Activated naive CD4-positive, alpha-beta T cell treated with anti-CD3 and anti-CD28 coated beads, Interleukin-2, amount 10 ng/mL, durations not matched to agents 7 days and 5 days (primary cell): ENCODE measurements around the gene PRR7.
A peak's percentile ranks its signal among the peaks of the same experiment; 100 is the strongest.

Experiments
- CTCF ChIA-PET: fragments of 350-600 bp; sonication (Branson Sonifier 250); formaldehyde crosslinking; loops from one replicate; lab custom pipeline; 2021; ENCODE audit warnings: antibody characterized with exemption; lab: Charles Lee
- DNase-seq: peaks from one replicate; pipeline ENCODE4 v3.0.0-alpha.2; 2020
- H3K27ac Mint-ChIP-seq: one replicate; pipeline ENCODE4 v1.8.0; 2021; ENCODE audit warnings: mild to moderate bottlenecking, moderate library complexity, mixed read lengths
- H3K27me3 Mint-ChIP-seq: one replicate; pipeline ENCODE4 v1.8.0; 2021; ENCODE audit warnings: mild to moderate bottlenecking, mixed read lengths
- H3K36me3 Mint-ChIP-seq: one replicate; pipeline ENCODE4 v1.8.0; 2021; ENCODE audit warnings: mixed read lengths
- H3K4me1 Mint-ChIP-seq: one replicate; pipeline ENCODE4 v1.8.0; 2021; ENCODE audit warnings: mixed read lengths
- H3K4me3 Mint-ChIP-seq: one replicate; pipeline ENCODE4 v1.8.0; 2021; ENCODE audit warnings: mild to moderate bottlenecking, moderate library complexity, mixed read lengths
- H3K9me3 Mint-ChIP-seq: one replicate; pipeline ENCODE4 v1.8.0; 2021; ENCODE audit warnings: mixed read lengths

Gene PRR7

DNA sequence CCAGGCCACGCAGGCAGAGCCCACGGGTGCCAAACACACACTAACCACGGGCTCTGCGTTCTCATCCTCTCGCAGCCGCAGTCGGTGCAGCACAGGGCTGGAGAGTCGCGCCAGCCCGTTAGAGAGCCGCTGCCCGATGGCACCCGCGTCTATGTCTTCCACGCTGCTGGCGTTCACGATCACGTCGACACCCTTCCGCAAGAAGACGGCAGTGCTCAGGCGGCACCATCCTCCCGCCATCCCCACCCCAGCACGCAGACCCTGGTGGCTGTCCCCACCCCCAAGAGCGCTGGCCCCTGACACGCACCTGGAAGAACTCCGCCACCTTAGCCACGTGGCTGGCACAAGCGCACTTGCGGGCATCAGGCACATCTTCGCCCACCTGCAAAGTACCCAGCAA lies 20.8 kb downstream of the PRR7 start:
- peaks cover 48% of the 10 kb centered on the region for H3K27me3 Mint-ChIP-seq
- DNase-seq = no peak
- H3K4me3 Mint-ChIP-seq = no peak overlapping the region
- H3K36me3 Mint-ChIP-seq = no peaks in the 10 kb centered on the region
- H3K9me3 Mint-ChIP-seq = no peaks in the 10 kb centered on the region
- H3K4me1 Mint-ChIP-seq = peaks cover 18% of the 10 kb centered on the region
- no peak overlapping the region for H3K27ac Mint-ChIP-seq
- CTCF ChIA-PET = interaction anchor here (1.5 kb wide), 1 partner anchor 64 kb away, joined by 6 read pairs; no protein-coding TSS in a partner anchor

DNA sequence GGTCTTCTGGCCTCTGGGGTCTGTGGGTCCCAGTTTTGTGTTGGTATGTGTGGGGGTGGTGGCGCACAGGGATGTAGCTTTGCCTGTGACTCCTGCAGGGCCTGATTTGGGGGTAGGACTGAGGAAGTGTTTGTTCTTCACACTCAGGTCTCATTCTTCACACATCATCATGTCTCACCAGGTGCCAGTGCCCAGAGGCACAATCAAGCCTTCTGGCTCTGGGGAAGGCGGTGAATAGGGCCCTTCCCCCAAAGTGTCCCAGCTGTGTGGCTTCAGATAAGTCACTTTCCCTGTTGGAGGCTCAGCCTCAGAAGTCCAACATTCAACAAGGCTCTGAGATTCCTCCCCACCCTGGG lies 21.7 kb downstream of the PRR7 start:
- Mint-ChIP-seq H3K9me3 (no peaks in the 10 kb centered on the region), H3K36me3 (no peaks in the 10 kb centered on the region), H3K4me1 (peaks cover 16% of the 10 kb centered on the region), H3K4me3 (no peak overlapping the region), H3K27me3 (peaks cover 46% of the 10 kb centered on the region), H3K27ac (no peak overlapping the region)
- no peak for DNase-seq
- CTCF ChIA-PET = interaction anchor here (0.8 to 1.5 kb wide), 2 partner anchors 11 to 65 kb away, joined by 3 to 6 read pairs; no protein-coding TSS in a partner anchor

DNA sequence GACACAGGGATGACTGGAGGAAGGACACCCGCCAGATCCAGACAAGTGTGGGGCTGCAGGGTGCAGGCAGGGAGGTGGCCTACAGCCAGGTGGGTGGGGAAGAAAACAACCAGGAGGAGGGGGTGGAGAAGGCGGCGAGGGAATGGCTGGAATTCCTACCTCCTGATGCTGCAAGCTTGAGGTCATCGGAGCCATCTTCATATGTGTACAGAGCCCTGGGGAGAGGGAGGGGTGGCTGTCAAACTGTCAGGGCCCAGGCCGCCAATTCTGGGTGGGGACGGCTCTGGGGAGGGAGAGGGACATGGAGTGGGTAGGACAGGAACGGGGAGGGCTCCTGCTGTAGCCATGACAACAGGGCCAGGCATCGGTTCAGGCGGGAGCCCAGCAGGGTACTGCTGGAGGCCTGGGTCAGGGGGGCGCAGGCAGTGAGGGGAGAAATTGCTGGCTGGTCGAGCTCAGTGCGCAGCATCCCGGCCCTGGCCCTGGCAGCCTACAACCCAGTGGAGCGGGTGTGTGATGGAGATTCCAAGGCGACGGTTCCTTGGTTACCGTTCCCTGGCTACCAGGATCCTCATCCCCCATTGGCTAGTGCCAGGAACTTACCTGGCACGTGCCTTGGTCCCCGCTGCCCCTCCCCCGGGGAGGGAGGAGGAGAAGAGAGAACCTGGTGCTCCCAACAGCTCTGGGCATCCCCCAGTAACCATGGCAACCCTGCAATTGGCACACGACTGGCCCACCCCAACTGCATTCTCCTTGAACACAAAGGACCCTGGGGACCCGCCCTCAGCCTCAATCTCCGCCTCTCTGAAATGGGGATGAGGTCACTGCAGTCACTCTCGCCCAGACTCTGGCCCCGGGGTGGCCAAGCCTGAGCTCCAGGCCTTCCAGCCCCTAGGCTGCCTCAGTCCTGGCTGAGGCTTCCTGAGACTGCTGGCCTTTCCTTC lies 22.3 kb downstream of the PRR7 start:
- Mint-ChIP-seq H3K9me3 (no peaks in the 10 kb centered on the region), H3K27ac (no peak overlapping the region), H3K27me3 (peaks cover 50% of the 10 kb centered on the region), H3K36me3 (no peaks in the 10 kb centered on the region), H3K4me1 (peaks cover 18% of the 10 kb centered on the region), H3K4me3 (no peak overlapping the region)
- DNase-seq = no peak
- CTCF ChIA-PET = interaction anchor here (0.7 to 1.5 kb wide), 3 partner anchors 11 to 66 kb away, joined by 3 to 6 read pairs (median 4); no protein-coding TSS in a partner anchor

DNA sequence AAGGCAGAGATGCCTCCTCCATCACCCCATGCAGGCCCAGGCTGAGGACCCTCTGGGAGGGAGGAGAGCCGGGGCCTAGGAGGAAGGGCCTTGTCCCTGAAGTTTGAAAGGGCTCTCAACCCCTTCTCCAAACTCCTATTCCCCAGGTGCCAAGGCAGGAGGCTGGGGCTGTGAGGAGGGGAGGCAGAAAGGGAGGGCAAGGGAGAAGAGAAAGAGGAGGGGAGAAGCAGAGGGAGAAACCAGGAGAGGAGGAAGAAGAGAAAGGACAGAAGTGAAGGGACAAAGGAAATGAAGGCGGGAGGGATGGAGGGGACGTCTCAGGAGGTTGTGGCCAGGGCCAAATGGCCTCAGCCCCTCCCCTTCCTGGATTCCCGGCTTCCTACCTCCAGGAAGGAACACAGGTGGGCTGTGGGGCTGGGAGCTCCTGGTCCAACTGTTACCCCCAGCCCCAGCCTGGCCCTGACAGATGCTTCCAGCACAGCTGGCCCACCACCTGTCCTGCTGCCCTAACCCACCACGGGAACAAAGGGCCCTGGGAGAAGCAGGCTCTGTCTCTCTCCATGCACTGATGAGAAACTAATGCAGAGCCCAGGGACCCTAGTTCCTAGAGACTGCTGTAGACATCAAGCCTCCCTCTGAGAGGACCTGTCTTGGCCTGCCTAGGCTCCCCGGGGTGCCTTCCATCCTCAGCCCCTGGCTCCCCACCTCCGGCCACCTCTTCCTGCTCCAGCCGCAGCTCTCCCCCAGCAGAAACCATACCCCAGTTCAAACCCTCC lies 23.3 kb downstream of the PRR7 start:
- H3K27ac Mint-ChIP-seq = no peak overlapping the region
- no peak overlapping the region for H3K4me3 Mint-ChIP-seq
- CTCF ChIA-PET = interaction anchor here (0.6 to 1.2 kb wide), 2 partner anchors 25 to 66 kb away, joined by 3 read pairs; no protein-coding TSS in a partner anchor
- H3K27me3 Mint-ChIP-seq = peaks cover 59% of the 10 kb centered on the region
- no peaks in the 10 kb centered on the region for H3K9me3 Mint-ChIP-seq
- H3K36me3 Mint-ChIP-seq = no peaks in the 10 kb centered on the region
- DNase-seq = no peak
- peaks cover 25% of the 10 kb centered on the region for H3K4me1 Mint-ChIP-seq

DNA sequence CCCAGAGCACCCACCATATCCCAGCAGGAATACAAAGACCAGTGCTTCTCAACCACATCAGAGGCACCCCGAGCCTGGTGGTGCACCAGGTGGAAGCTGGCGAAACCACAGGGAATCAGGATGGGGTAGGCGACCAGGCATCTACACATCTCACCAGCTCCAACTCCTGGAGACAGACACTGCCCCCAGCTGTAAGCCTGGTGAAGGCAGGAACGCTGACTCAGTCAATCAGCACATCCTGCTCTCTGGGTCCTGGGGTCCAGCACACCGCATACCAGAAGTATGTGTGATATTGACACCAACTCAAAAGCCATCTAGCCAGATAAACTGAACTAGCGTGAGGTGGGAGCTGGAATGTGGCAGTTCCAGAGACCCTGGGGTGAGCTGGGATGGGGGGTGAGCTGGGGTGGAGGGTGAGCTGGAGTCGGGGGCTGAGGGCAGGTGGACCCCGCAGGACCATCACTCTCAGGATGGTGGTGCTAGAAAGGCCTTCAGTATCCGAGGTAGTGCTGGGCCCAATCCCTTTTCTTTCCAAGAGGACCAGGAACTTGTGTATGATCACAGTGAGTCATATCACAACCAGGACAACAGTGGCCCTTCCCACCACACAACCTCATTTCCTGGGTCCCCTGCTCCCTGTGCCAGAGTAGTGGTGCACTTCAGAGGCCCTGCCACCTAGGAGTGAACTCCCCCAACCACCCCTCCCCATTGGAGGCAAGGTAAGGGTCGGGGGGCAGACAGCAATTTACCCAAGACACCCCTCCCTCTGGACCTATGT lies 24.3 kb downstream of the PRR7 start:
- no peak overlapping the region for H3K27ac Mint-ChIP-seq
- H3K4me3 Mint-ChIP-seq = no peak overlapping the region
- H3K27me3 Mint-ChIP-seq = peaks cover 70% of the 10 kb centered on the region
- DNase-seq = no peak
- CTCF ChIA-PET = interaction anchor here (1.0 to 2.0 kb wide), 4 partner anchors 14 to 67 kb away, joined by 3 to 8 read pairs (median 4); no protein-coding TSS in a partner anchor
- peaks cover 33% of the 10 kb centered on the region for H3K4me1 Mint-ChIP-seq
- H3K36me3 Mint-ChIP-seq = no peaks in the 10 kb centered on the region
- no peaks in the 10 kb centered on the region for H3K9me3 Mint-ChIP-seq

DNA sequence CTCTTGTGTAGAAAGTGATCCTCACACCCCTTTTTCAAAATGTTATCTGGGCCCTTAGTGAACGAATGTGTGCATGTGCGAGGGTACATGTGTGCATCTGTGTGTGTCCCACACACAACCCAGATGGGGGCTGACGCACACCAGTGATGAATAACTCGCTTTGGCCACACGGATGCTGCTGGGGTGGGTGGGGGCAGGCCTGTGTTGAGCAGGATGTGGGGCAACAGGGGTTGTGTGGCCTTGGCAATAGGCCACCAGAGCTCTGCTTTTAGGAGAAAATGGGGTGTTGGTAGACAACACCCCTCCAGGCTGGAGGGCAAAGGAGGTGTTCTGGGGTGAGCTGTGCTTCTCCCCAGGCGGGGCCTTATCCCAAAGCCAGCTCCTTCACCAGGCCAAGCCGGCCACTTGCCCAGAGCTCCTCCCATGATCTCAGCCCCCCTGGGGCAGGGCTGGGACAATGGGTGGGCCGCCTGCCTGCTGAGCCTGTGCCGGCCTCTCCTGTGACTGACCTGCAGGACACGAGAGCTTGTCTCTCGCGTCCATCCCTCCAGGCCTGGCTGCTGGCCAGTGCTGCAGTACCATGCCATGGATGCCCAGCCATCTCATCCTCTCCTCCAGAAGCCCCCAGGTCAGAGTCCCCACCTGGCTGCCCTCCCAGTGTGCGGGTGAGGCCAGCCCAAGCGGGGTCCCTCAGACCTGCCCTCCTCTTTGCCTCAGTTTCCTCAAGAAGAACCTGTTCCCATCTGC lies 25.2 kb downstream of the PRR7 start:
- Mint-ChIP-seq H3K4me3 (peak overlapping the region; percentile 3), H3K4me1 (peaks cover 37% of the 10 kb centered on the region), H3K27ac (no peak overlapping the region), H3K27me3 (peaks cover 72% of the 10 kb centered on the region), H3K9me3 (no peaks in the 10 kb centered on the region), H3K36me3 (no peaks in the 10 kb centered on the region)
- no peak for DNase-seq
- CTCF ChIA-PET = interaction anchor here (0.7 to 2.0 kb wide), 5 partner anchors 15 to 195 kb away, joined by 3 to 8 read pairs (median 4); no protein-coding TSS in a partner anchor

DNA sequence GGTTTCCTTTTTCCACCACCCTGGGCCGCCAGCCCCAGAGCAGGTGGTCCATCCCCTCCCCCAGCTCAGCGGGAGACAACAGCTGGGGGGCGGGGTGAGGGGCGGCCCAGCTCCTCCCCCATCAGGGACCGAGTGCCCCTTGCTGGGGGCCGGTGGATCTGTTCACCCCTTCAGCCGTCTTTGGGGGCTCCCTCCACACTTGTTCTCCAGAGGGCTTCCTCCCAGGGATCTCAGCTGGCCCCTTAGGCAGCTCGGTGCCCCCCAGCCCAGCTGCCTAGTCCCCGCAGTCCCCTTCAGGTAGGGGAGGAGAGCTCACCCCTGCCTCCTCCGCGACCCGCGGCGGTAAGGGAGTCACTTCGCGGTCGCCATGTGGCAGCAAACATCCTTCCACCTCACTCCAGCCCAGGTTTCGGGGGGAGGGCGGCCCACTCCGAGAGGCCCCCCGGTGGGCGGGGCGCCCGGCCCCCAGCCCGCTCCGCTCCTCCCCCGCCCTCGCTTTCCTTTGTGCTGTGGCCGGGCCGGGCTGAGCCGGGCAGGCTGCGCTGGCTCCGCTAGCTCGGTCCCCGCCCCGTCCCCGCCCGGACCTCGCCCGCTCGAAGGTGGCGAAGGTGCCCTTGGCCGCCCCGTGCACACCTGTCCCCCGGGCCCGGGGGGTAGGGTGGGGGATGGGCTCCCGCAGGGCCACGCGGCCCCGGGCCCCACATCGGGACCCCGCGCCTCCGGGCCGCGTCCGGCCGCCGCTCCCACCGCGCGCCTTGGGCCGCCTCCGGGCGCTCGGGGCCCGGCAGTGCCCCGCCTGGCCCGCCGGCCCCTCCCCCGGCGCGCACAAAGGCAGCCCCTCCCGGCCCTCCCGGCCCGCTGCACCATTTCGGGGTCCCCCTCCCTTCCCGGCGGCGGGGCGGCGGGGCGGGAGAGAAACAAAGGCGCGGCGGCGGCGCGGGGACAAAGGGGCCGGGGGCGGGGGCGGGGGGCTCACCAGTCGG lies 26.1 kb downstream of the PRR7 start:
- Mint-ChIP-seq H3K4me1 (peaks cover 39% of the 10 kb centered on the region), H3K27ac (no peak overlapping the region), H3K9me3 (no peaks in the 10 kb centered on the region), H3K27me3 (peaks cover 64% of the 10 kb centered on the region), H3K36me3 (no peaks in the 10 kb centered on the region), H3K4me3 (peak overlapping the region; percentile 62)
- peak; percentile 69 for DNase-seq
- CTCF ChIA-PET = interaction anchor here (0.6 to 2.0 kb wide), 4 partner anchors 28 to 196 kb away, joined by 3 to 8 read pairs (median 3); no protein-coding TSS in a partner anchor

DNA sequence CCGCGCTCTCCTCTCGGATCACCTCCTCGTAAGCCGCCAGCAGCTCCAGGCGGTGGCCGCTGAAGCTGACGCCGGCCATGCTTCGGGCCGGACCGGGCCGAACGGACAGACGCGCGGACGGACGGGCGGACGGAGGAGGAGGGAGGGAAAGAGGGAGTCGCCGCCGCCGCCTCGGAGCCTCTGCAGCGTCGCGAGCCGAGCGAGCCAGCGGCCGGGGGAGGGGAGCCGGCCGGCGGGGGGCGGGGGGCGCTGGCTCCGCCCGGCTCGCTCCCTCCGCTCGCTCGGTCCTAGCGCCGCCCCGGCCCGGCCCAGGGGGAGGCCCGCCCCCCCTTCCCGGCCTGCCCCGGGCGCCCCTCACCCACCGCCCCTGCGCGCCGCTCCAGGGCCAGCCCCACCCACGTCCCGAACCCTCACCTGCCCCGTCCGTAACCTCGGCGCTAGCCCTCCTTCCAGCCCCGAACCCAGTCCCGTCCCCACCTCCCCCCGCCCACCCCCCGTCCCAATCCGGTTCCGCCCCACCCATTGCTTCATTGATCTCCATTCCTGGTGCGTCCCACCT lies 26.9 kb downstream of the PRR7 start, which contains the start of gene DBN1:
DBN1 (minus strand) TSS at position 192 of the 559 bp plus-strand sequence; CDS start at position 79, 113 bp downstream.
- H3K4me1 Mint-ChIP-seq = peaks cover 46% of the 10 kb centered on the region
- DNase-seq = peak; percentile 42
- CTCF ChIA-PET = interaction anchor here (0.6 to 2.0 kb wide), 3 partner anchors 27 to 69 kb away, joined by 3 to 8 read pairs (median 3); no protein-coding TSS in a partner anchor

DNA sequence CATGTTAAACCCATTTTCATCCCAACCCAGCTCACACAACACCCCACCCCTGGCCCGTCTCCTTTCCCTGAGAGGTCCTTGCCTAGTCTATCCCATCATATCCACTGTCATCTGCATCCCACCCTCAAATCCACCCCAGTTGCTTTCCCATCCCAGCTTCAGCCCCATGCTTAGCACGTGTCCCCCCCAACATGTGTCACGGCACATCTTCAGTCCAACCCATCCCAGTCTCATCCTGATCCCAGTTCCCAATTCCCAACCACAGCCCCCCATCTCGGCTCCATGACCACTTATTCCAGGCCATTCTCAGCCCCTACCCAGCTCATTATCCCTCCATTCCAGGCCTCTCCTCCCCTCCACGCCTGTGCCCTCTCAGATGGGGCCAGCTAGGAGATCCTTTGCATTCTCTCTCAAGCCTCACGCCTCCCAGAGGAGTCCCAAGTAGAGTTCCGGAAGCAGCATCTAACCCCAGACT lies 27.4 kb downstream of the PRR7 start:
- Mint-ChIP-seq H3K27me3 (peaks cover 64% of the 10 kb centered on the region), H3K36me3 (no peaks in the 10 kb centered on the region), H3K9me3 (no peaks in the 10 kb centered on the region), H3K4me3 (peak overlapping the region; percentile 71), H3K4me1 (peaks cover 51% of the 10 kb centered on the region), H3K27ac (no peak overlapping the region)
- CTCF ChIA-PET = interaction anchor here (0.9 kb wide), 1 partner anchor 27 kb away, joined by 3 read pairs; no protein-coding TSS in a partner anchor
- DNase-seq = no peak

More for the DNA sequence above, 26.9 kb downstream of the PRR7 start, which contains the start of gene DBN1:
- Mint-ChIP-seq H3K36me3 (no peaks in the 10 kb centered on the region), H3K9me3 (no peaks in the 10 kb centered on the region), H3K27me3 (peaks cover 64% of the 10 kb centered on the region), H3K4me3 (peak within 1 kb of the TSS; percentile 71), H3K27ac (no peak within 1 kb of the TSS)

DNA sequence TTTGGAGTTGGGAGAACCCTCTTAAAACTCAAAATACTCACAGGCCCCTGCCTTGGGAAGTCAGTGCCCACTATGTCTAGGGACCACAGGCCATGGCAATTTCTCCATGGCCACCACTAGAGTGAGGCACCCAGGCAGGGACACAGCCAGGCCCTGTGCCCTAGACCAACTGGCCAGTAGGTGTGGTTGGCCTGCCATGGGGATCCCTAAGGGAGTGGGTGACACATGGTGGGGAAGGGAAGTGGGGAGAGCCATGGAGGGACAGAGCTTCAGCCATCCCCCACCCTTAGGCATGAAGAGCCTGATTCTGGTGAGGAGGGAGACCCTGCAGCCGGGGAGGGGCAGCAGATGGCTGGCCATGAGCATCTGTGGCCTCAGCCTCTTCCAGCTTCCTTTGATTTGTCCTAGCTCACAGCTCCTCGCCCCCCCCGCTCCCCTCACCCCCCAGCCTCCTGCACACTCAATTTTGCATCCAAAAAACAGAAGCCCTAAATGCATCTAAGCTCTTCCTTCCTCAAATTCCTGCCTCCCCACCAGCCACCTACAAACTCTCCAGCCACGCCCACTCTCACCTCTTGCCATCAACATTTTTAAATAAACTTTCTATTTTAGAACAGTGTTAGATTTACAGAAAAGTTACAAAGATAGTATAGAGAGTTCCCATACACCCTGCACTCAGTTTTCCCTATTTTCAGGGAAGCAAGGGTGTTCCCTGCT lies 28.4 kb downstream of the PRR7 start:
- CTCF ChIA-PET = interaction anchor here (1.2 kb wide), 1 partner anchor 26 kb away, joined by 3 read pairs; no protein-coding TSS in a partner anchor
- H3K27me3 Mint-ChIP-seq = peaks cover 55% of the 10 kb centered on the region
- no peak overlapping the region for H3K27ac Mint-ChIP-seq
- peaks cover 61% of the 10 kb centered on the region for H3K4me1 Mint-ChIP-seq
- no peak for DNase-seq
- peak overlapping the region; percentile 71 for H3K4me3 Mint-ChIP-seq
- H3K36me3 Mint-ChIP-seq = no peaks in the 10 kb centered on the region
- H3K9me3 Mint-ChIP-seq = no peaks in the 10 kb centered on the region
